HEK293T (cell line): ENCODE measurements around the gene GALNS.

Experiments used
- ARNT ChIP-seq: fragments of 450-650 bp; IDR thresholded peaks from 2 replicates; pipeline ENCODE4 v1.6.1; 2017; ENCODE audit warnings: mild to moderate bottlenecking
- BHLHE40 ChIP-seq: fragments of 450-650 bp; IDR thresholded peaks from 2 replicates; pipeline ENCODE4 v1.6.1; 2016; ENCODE audit warnings: mild to moderate bottlenecking, moderate library complexity, borderline replicate concordance
- ELF4 ChIP-seq: fragments of 450-650 bp; IDR thresholded peaks from 2 replicates; pipeline ENCODE4 v1.6.1; 2017; ENCODE audit warnings: antibody characterized with exemption
- FOXA1 ChIP-seq: fragments of 450-650 bp; IDR thresholded peaks from 2 replicates; pipeline ENCODE4 v1.6.1; 2016; ENCODE audit warnings: mild to moderate bottlenecking
- FOXK2 ChIP-seq: fragments of 450-650 bp; IDR thresholded peaks from 2 replicates; pipeline ENCODE4 v1.6.1; 2016; ENCODE audit warnings: mild to moderate bottlenecking
- FOXM1 ChIP-seq: fragments of 450-650 bp; IDR thresholded peaks from 2 replicates; pipeline ENCODE4 v1.6.1; 2017; ENCODE audit warnings: mild to moderate bottlenecking, borderline replicate concordance
- L3MBTL2 ChIP-seq: fragments of 450-650 bp; conservative IDR thresholded peaks from 2 replicates; pipeline ENCODE4 v1.6.1; 2016; ENCODE audit warnings: mild to moderate bottlenecking
- LEF1 ChIP-seq: fragments of 450-650 bp; IDR thresholded peaks from 2 replicates; pipeline ENCODE4 v1.6.1; 2017; ENCODE audit warnings: mild to moderate bottlenecking, borderline replicate concordance
- SP1 ChIP-seq: fragments of 450-650 bp; IDR thresholded peaks from 2 replicates; pipeline ENCODE4 v1.6.1; 2017
- SUZ12 ChIP-seq: fragments of 450-650 bp; IDR thresholded peaks from 2 replicates; pipeline ENCODE4 v1.6.1; 2016; ENCODE audit warnings: mild to moderate bottlenecking
- TARDBP ChIP-seq: fragments of 450-650 bp; IDR thresholded peaks from 2 replicates; pipeline ENCODE4 v1.6.1; 2016
- ZNF384 ChIP-seq: fragments of 450-650 bp; IDR thresholded peaks from 2 replicates; pipeline ENCODE4 v1.6.1; 2016
- TF ChIP-seq, protein P1 (sequence below): fragments of 450-650 bp; IDR thresholded peaks from 2 replicates; pipeline ENCODE4 v1.6.1; 2016

DNA sequence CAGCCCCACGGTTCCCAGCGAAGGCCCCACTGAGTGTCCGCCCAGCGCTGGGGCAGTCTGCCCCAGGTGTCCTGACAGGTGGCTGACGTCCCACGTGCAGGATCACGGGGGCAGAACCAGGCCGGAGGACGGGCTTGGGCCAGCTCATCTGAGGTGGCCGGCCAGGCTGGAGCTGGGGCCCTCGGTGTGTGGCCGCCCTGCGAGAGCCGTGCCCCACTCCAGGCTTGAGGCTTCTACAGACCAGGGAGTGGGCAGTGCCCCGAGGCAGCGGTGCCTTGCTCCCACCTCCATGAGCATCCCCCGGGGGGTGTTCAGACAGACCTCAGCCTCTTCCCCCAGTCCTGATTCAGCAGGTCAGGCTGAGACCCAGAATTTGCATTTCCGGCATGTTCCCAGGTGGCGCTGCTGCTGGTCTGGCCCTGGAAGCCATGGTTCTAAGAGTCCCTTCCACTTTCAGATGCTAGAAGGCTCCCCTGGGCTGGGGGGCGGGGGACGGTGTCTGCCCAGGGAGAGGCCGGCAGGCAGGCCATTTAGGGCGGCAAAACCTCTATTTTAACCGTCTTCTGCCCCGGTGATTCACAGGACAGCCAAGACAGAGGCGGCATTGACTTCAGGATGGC lies 45.1 kb upstream of the GALNS start:
- TF ChIP-seq FOXA1 (no peak), SUZ12 (no peak), SP1 (no peak), BHLHE40 (no peak), FOXM1 (no peak), ELF4 (no peak), FOXK2 (no peak), ZNF384 (no peak), ARNT (no peak), LEF1 (no peak), TARDBP (no peak), L3MBTL2 (no peak)
- TF ChIP-seq, protein P1, sequence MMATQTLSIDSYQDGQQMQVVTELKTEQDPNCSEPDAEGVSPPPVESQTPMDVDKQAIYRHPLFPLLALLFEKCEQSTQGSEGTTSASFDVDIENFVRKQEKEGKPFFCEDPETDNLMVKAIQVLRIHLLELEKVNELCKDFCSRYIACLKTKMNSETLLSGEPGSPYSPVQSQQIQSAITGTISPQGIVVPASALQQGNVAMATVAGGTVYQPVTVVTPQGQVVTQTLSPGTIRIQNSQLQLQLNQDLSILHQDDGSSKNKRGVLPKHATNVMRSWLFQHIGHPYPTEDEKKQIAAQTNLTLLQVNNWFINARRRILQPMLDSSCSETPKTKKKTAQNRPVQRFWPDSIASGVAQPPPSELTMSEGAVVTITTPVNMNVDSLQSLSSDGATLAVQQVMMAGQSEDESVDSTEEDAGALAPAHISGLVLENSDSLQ, result no peak
